K562 (cell line): ENCODE measurements around the gene CUTA. TPM values are rescaled to one million over a fixed set of nuclear protein-coding genes. Genes with fewer than 3 reads are reported as not detected.

Experiments used
- ARNT ChIP-seq, 2 experiments: fragments of 450-650 bp; IDR thresholded peaks; 2 replicates each; pipeline ENCODE4 v1.6.1; 2016; ENCODE audit warnings: mild to moderate bottlenecking in 1 of 2
- CBX5 ChIP-seq: IDR thresholded peaks from 2 replicates; pipeline ENCODE4 v1.6.1; 2014; ENCODE audit warnings: low read depth, borderline replicate concordance
- CEBPZ ChIP-seq: fragments of 150-350 bp; IDR thresholded peaks from 2 replicates; pipeline ENCODE4 v1.6.1; 2014; ENCODE audit warnings: low read depth, mild to moderate bottlenecking, low read length, borderline replicate concordance
- CREM ChIP-seq: IDR thresholded peaks from 2 replicates; pipeline ENCODE4 v1.6.1; 2014; ENCODE audit warnings: antibody characterized with exemption, low read depth
- CSDE1 ChIP-seq, 2 experiments: fragments of 450-650 bp; IDR thresholded peaks; 2 replicates each; pipeline ENCODE4 v1.6.1; 2016; ENCODE audit warnings: mild to moderate bottlenecking in 1 of 2
- EGR1 ChIP-seq: fragments of 450-650 bp; conservative IDR thresholded peaks from 2 replicates; pipeline ENCODE4 v1.6.1; 2017; ENCODE audit warnings: mild to moderate bottlenecking
- ELK3 ChIP-seq: fragments of 450-650 bp; formaldehyde crosslinking; IDR thresholded peaks from 2 replicates; pipeline ENCODE4 v1.4.0; 2020; ENCODE audit warnings: mild to moderate bottlenecking
- GTF2E2 ChIP-seq: fragments of 200-800 bp; sonication (Bioruptor generic); IDR thresholded peaks from 2 replicates; pipeline ENCODE4 v1.6.1; 2016; ENCODE audit warnings: missing genetic modification characterization, missing compliant biosample characterization
- KAT7 ChIP-seq: sonication (generic); formaldehyde crosslinking; IDR thresholded peaks from 2 replicates; pipeline ENCODE4 v1.8.0; 2022; ENCODE audit warnings: missing genetic modification reagents, mild to moderate bottlenecking, borderline replicate concordance
- MAFK ChIP-seq: IDR thresholded peaks from 2 replicates; pipeline ENCODE4 v1.6.1; 2011; ENCODE audit warnings: low read length, improper control_type of control experiment
- MXI1 ChIP-seq: IDR thresholded peaks from 2 replicates; pipeline ENCODE4 v1.6.1; 2011; ENCODE audit warnings: low read depth, mild to moderate bottlenecking, improper control_type of control experiment, low read length
- NFIX ChIP-seq: fragments of 250-450 bp; sonication (Bioruptor Pico); IDR thresholded peaks from 2 replicates; pipeline ENCODE4 v1.4.0; 2020; ENCODE audit warnings: low read depth, mild to moderate bottlenecking, moderate library complexity
- PHTF2 ChIP-seq: fragments of 250-450 bp; sonication (Bioruptor Pico); IDR thresholded peaks from 2 replicates; pipeline ENCODE4 v1.5.0; 2021; ENCODE audit warnings: mild to moderate bottlenecking
- RBM17 ChIP-seq: fragments of 200-400 bp; formaldehyde crosslinking; IDR thresholded peaks from 2 replicates; pipeline ENCODE4 v1.6.1; 2017; ENCODE audit warnings: low read depth, mild to moderate bottlenecking, low read length, borderline replicate concordance
- RERE ChIP-seq: sonication (generic); formaldehyde crosslinking; IDR thresholded peaks from 2 replicates; pipeline ENCODE4 v1.8.0; 2023; ENCODE audit warnings: missing genetic modification reagents, mild to moderate bottlenecking, borderline replicate concordance
- RNF2 ChIP-seq: sonication (generic); IDR thresholded peaks from 2 replicates; pipeline ENCODE4 v1.6.1; 2016
- SMAD1 ChIP-seq: fragments of 150-350 bp; IDR thresholded peaks from 2 replicates; pipeline ENCODE4 v1.6.1; 2014; ENCODE audit warnings: low read length, low read depth; ENCODE audit not compliant: partially characterized antibody
- ZFX ChIP-seq: sonication (generic); formaldehyde crosslinking; IDR thresholded peaks from 2 replicates; pipeline ENCODE4 v1.8.0; 2022; ENCODE audit warnings: mild to moderate bottlenecking, missing genetic modification reagents, moderate library complexity
- ZNF217 ChIP-seq: sonication (generic); formaldehyde crosslinking; IDR thresholded peaks from 2 replicates; pipeline ENCODE4 v1.8.0; 2022; ENCODE audit warnings: mild to moderate bottlenecking, missing genetic modification reagents
- ZNF239 ChIP-seq: fragments of 250-450 bp; sonication (Bioruptor Pico); IDR thresholded peaks from 2 replicates; pipeline ENCODE4 v1.4.0; 2020; ENCODE audit warnings: mild to moderate bottlenecking
- polyA plus RNA-seq, 8 experiments: library from polyadenylated mRNA; depleted of rRNA in 4 of 8; stranded (reverse) in 5 of 8; unstranded in 3 of 8; fragments of >200 nt; fragmentation: Nextera tagmentation in 2 of 8; fragmentation: Illumina TruSeq in 1 of 8; extraction: Ambion mirVana in 2 of 8; extraction: Trizol in 1 of 8; gene quantifications; 2 replicates each; pipeline versions ENCODE4 v1.2.1 to v1.2.3, GENCODE V29; 2011 to 2014; ENCODE audit warnings: inconsistent platforms in 1 of 8, missing spikeins in 1 of 8
- total RNA-seq, 7 experiments: library from RNA; depleted of rRNA in 6 of 7; stranded (reverse); fragments of >200 nt in 6 of 7; fragmentation: Illumina TruSeq in 2 of 7; extraction: Trizol in 2 of 7; gene quantifications; 2 replicates each; pipeline versions ENCODE4 v1.2.1 to v1.2.3, GENCODE V29; 2011 to 2021; ENCODE audit warnings: low replicate concordance in 1 of 7

Gene CUTA
- total and polyA plus RNA-seq, 9 of the 15 experiments (the other 6 are each of a cell fraction or from before 2014, with no cell fraction given) = 166 to 682 (median 310) TPM

- 0 out of 2 replicates have a peak, but pooled peaks have one; percentile 14 for TF ChIP-seq RERE (CRISPR knock-in tag)
- TF ChIP-seq MAFK = no peak
- TF ChIP-seq KAT7 (CRISPR knock-in tag) = no peak
- no peak for TF ChIP-seq ELK3 (CRISPR knock-in tag)
- no peak for TF ChIP-seq CREM
- TF ChIP-seq EGR1 = peak; percentile 84
- TF ChIP-seq CEBPZ = no peak
- no peak for TF ChIP-seq NFIX (CRISPR knock-in tag)
- no peak; the same call in 1 of the 2 replicates for TF ChIP-seq MXI1
- TF ChIP-seq CSDE1 (IDR thresholded peaks at IDR 0.05) = peak in 1 of 2 experiments; percentile 9; a peak in 1 of 4 replicates
- no peak for TF ChIP-seq ZNF217 (CRISPR knock-in tag)
- no peak for TF ChIP-seq RBM17
- TF ChIP-seq PHTF2 = no peak
- 0 out of 4 replicates have a peak, but pooled peaks of 1 of the 2 experiments have one; percentile 47 for TF ChIP-seq ARNT (IDR thresholded peaks at IDR 0.05)
- peak; percentile 41; the same call in 1 of the 2 replicates for TF ChIP-seq ZFX (CRISPR knock-in tag)
- no peak for TF ChIP-seq SMAD1
- TF ChIP-seq ZNF239 = no peak
- no peak for TF ChIP-seq CBX5
- peak; percentile 15; the same call in 1 of the 2 replicates for TF ChIP-seq RNF2
- no peak for TF ChIP-seq GTF2E2 (tag)
These were observed 25.8 kb downstream of the CUTA start (continued) for GRCh38 chr6:33391922-33392594.
